Neural progenitor cell (in vitro differentiated cells): ENCODE measurements around the gene RNF121. TPM values are rescaled to one million over a fixed set of nuclear protein-coding genes. Genes with fewer than 3 reads are reported as not detected.

Experiments used
- DNase-seq: peaks from one replicate; pipeline ENCODE4 v3.0.0-alpha.2; 2016; ENCODE audit warnings: low spot score
- H2AFZ ChIP-seq: fragments of 200-600 bp; sonication (generic); replicated peaks from 2 replicates; pipeline ENCODE4 v1.6.1; 2016; ENCODE audit warnings: antibody characterized with exemption
- H3F3A ChIP-seq: fragments of 200-600 bp; sonication (generic); 2 replicates; pipeline ENCODE4 v1.6.1; 2016; ENCODE audit warnings: antibody characterized with exemption, low read depth
- H3K27ac ChIP-seq: fragments of 200-600 bp; sonication (generic); 2 replicates; pipeline ENCODE4 v1.5.1; 2016; ENCODE audit warnings: mild to moderate bottlenecking
- H3K27me3 ChIP-seq: fragments of 200-600 bp; sonication (generic); 2 replicates; pipeline ENCODE4 v1.6.1; 2016; ENCODE audit warnings: mild to moderate bottlenecking, moderate library complexity
- H3K36me3 ChIP-seq: fragments of 200-600 bp; sonication (generic); 2 replicates; pipeline ENCODE4 v1.5.1; 2016
- H3K4me1 ChIP-seq: fragments of 200-600 bp; sonication (generic); 2 replicates; pipeline ENCODE4 v1.6.1; 2016; ENCODE audit warnings: mixed run types
- H3K4me2 ChIP-seq: fragments of 200-600 bp; sonication (generic); 2 replicates; pipeline ENCODE4 v1.6.1; 2016
- H3K4me3 ChIP-seq: fragments of 200-600 bp; sonication (generic); 2 replicates; pipeline ENCODE4 v1.5.1; 2016
- H3K79me2 ChIP-seq: fragments of 200-600 bp; sonication (generic); 2 replicates; pipeline ENCODE4 v1.6.1; 2016; ENCODE audit warnings: low read depth
- H3K9ac ChIP-seq: fragments of 200-600 bp; sonication (generic); 2 replicates; pipeline ENCODE4 v1.6.1; 2016
- H3K9me3 ChIP-seq: fragments of 200-600 bp; sonication (generic); 2 replicates; pipeline ENCODE4 v1.5.1; 2016; ENCODE audit warnings: low read depth
- H4K20me1 ChIP-seq: fragments of 200-600 bp; sonication (generic); 2 replicates; pipeline ENCODE4 v1.6.1; 2016; ENCODE audit warnings: low read depth
- H3K27ac Mint-ChIP-seq: 3 replicates; pipeline ENCODE4 v1.8.0; 2021; ENCODE audit warnings: mixed read lengths
- H3K27me3 Mint-ChIP-seq: 2 replicates; pipeline ENCODE4 v1.8.0; 2022; ENCODE audit warnings: low read depth, mild to moderate bottlenecking, inconsistent platforms, moderate library complexity, mixed read lengths; ENCODE audit not compliant: insufficient read depth
- H3K36me3 Mint-ChIP-seq: 3 replicates; pipeline ENCODE4 v1.8.0; 2021; ENCODE audit warnings: mixed read lengths
- H3K4me1 Mint-ChIP-seq: 3 replicates; pipeline ENCODE4 v1.8.0; 2021; ENCODE audit warnings: mixed read lengths
- H3K4me3 Mint-ChIP-seq: 3 replicates; pipeline ENCODE4 v1.8.0; 2021; ENCODE audit warnings: mild to moderate bottlenecking, moderate library complexity, mixed read lengths
- H3K9me3 Mint-ChIP-seq: 3 replicates; pipeline ENCODE4 v1.8.0; 2020; ENCODE audit warnings: mixed read lengths
- EZH2 ChIP-seq: fragments of 200-600 bp; sonication (generic); IDR thresholded peaks from 2 replicates; pipeline ENCODE4 v1.6.1; 2017; ENCODE audit warnings: antibody characterized with exemption, mild to moderate bottlenecking, moderate library complexity
- EZH2phosphoT487 ChIP-seq: fragments of 200-600 bp; sonication (generic); IDR thresholded peaks from 2 replicates; pipeline ENCODE4 v1.6.1; 2017; ENCODE audit warnings: antibody characterized with exemption
- total RNA-seq: library from RNA; depleted of rRNA; stranded (reverse); fragments of >200 nt; gene quantifications from 2 replicates; pipeline ENCODE4 v1.2.3, GENCODE V29; 2015; ENCODE audit warnings: low replicate concordance
- TF ChIP-seq, protein P1 (sequence below): fragments of 200-600 bp; sonication (generic); IDR thresholded peaks from 2 replicates; pipeline ENCODE4 v1.5.1; 2017; ENCODE audit warnings: antibody characterized with exemption, mild to moderate bottlenecking

RNF121 gene
- total RNA-seq, 1 donor from 2014 or later = 16.7 TPM

DNA sequence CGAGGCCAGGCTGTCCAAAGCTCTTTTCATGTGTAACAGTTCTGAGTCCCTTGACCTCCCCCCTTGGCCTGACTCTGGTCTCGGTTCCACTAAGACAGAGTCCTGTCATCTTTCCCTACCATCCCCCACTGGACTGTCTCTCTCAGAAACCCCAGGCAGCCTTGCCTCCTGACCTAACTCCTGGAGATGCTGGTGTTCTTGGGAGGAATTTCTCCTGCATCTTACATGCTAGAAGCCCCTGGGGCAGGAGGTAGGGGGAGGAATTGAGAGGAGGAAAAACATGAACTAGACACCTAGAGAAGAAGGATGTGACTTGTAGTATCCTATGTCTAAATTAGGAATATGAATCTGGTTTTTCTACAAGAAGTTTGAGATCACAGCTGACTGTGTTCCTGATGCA is 69.2 kb downstream of the RNF121 start:
- peaks cover 17% of the 10 kb centered on the region for H3K36me3 Mint-ChIP-seq
- H3K36me3 ChIP-seq = no peaks in the 10 kb centered on the region
- no peak overlapping the region for H3K4me3 ChIP-seq
- no peaks in the 10 kb centered on the region for H3K9me3 Mint-ChIP-seq
- H3K4me1 Mint-ChIP-seq = peaks cover 2% of the 10 kb centered on the region
- H3K27me3 Mint-ChIP-seq = peaks cover 5% of the 10 kb centered on the region
- H3K4me3 Mint-ChIP-seq = no peak overlapping the region
- H3K27me3 ChIP-seq = no peaks in the 10 kb centered on the region
- no peaks in the 10 kb centered on the region for H3K79me2 ChIP-seq
- DNase-seq = no peak
- H3K9ac ChIP-seq = no peak overlapping the region
- H3K27ac Mint-ChIP-seq = no peak overlapping the region
- no peak overlapping the region for H3K27ac ChIP-seq
- TF ChIP-seq EZH2 (no peak), EZH2phosphoT487 (no peak)
- TF ChIP-seq, protein P1, sequence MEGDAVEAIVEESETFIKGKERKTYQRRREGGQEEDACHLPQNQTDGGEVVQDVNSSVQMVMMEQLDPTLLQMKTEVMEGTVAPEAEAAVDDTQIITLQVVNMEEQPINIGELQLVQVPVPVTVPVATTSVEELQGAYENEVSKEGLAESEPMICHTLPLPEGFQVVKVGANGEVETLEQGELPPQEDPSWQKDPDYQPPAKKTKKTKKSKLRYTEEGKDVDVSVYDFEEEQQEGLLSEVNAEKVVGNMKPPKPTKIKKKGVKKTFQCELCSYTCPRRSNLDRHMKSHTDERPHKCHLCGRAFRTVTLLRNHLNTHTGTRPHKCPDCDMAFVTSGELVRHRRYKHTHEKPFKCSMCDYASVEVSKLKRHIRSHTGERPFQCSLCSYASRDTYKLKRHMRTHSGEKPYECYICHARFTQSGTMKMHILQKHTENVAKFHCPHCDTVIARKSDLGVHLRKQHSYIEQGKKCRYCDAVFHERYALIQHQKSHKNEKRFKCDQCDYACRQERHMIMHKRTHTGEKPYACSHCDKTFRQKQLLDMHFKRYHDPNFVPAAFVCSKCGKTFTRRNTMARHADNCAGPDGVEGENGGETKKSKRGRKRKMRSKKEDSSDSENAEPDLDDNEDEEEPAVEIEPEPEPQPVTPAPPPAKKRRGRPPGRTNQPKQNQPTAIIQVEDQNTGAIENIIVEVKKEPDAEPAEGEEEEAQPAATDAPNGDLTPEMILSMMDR = no peak
- H3K4me1 ChIP-seq = no peaks in the 10 kb centered on the region
- H2AFZ ChIP-seq = no peak overlapping the region
- peaks cover 11% of the 10 kb centered on the region for H3F3A ChIP-seq
- peaks cover 5% of the 10 kb centered on the region for H4K20me1 ChIP-seq
- no peaks in the 10 kb centered on the region for H3K9me3 ChIP-seq
- H3K4me2 ChIP-seq = no peak overlapping the region

DNA sequence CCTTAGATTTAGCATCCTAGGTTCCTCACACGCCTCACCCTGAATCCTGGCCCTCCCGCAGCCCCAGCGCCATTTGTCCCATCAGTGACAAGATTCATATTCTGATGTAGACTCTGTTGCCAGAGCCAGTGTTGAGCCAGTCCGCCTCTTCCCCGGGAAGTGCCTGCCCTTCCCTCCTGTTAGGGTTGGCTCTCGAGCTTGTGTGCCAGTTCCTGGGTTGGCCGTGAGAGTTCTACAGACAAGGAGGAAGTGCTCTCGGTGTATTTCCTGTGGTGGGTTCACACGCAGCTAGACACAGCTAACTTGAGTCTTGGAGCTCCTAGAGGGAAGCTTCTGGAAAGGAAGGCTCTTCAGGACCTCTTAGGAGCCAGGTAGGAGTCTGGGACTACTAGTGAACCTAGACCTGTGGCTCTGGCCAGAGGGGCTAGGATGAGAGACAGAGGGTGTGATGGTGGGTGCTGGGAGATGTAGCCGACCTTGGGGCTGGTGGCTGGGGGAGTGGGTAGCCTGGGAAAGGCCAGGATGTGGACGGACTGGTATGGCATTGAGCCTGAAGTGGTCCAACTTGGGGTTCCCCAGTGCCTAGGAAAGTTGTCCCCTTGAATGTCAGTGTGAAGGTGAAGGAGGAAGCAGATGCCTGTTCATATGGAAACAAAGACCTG is 69.9 kb downstream of the RNF121 start, which contains the start of gene IL18BP:
IL18BP (plus strand) TSS at position 261 of the 662 bp plus-strand sequence. CDS start 1,076 bp downstream, outside the sequence.
- H3K27ac Mint-ChIP-seq = peak within 1 kb of the TSS; percentile 18
- no peaks in the 10 kb centered on the region for H3K79me2 ChIP-seq
- peaks cover 2% of the 10 kb centered on the region for H3K4me1 Mint-ChIP-seq
- no peak within 1 kb of the TSS for H3K27ac ChIP-seq
- no peak for DNase-seq
- no peaks in the 10 kb centered on the region for H3K36me3 ChIP-seq
- TF ChIP-seq EZH2phosphoT487 (no peak), EZH2 (no peak)
- TF ChIP-seq, protein P1 = no peak
- H4K20me1 ChIP-seq = peaks cover 6% of the 10 kb centered on the region
- peaks cover 5% of the 10 kb centered on the region for H3K27me3 Mint-ChIP-seq
- no peak within 1 kb of the TSS for H3K4me3 ChIP-seq
- no peak within 1 kb of the TSS for H3K4me3 Mint-ChIP-seq
- peaks cover 18% of the 10 kb centered on the region for H3K36me3 Mint-ChIP-seq
- no peak within 1 kb of the TSS for H2AFZ ChIP-seq
- no peaks in the 10 kb centered on the region for H3K9me3 Mint-ChIP-seq
- no peaks in the 10 kb centered on the region for H3K4me1 ChIP-seq
- no peaks in the 10 kb centered on the region for H3K27me3 ChIP-seq
- H3F3A ChIP-seq = peaks cover 13% of the 10 kb centered on the region
- H3K9ac ChIP-seq = no peak within 1 kb of the TSS
- no peaks in the 10 kb centered on the region for H3K9me3 ChIP-seq
- H3K4me2 ChIP-seq = no peak within 1 kb of the TSS

DNA sequence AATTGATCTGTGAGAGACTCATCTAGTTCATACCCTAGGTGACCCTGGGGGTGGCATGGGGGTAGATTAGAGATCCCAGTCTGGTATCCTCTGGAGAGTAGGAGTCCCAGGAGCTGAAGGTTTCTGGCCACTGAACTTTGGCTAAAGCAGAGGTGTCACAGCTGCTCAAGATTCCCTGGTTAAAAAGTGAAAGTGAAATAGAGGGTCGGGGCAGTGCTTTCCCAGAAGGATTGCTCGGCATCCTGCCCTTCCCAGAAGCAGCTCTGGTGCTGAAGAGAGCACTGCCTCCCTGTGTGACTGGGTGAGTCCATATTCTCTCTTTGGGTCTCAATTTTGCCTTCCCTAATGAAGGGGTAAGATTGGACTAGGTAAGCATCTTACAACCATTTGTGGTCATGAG is 70.5 kb downstream of the RNF121 start:
- Histone ChIP-seq H3K79me2 (no peaks in the 10 kb centered on the region), H3K9me3 (no peaks in the 10 kb centered on the region), H3K27me3 (no peaks in the 10 kb centered on the region), H4K20me1 (peaks cover 6% of the 10 kb centered on the region), H3K36me3 (no peaks in the 10 kb centered on the region), H2AFZ (no peak overlapping the region), H3K27ac (no peak overlapping the region), H3K4me1 (no peaks in the 10 kb centered on the region), H3F3A (peaks cover 17% of the 10 kb centered on the region), H3K4me2 (no peak overlapping the region), H3K4me3 (no peak overlapping the region), H3K9ac (no peak overlapping the region)
- Mint-ChIP-seq H3K36me3 (peaks cover 21% of the 10 kb centered on the region), H3K9me3 (no peaks in the 10 kb centered on the region), H3K4me1 (peaks cover 2% of the 10 kb centered on the region), H3K27ac (no peak overlapping the region), H3K4me3 (no peak overlapping the region), H3K27me3 (peaks cover 5% of the 10 kb centered on the region)
- TF ChIP-seq EZH2phosphoT487 = no peak
- TF ChIP-seq, protein P1 = no peak
- TF ChIP-seq EZH2 = no peak
- no peak for DNase-seq
